ENCODE results near the gene TUBGCP2. TPM values are rescaled to one million over a fixed set of nuclear protein-coding genes. Genes with fewer than 3 reads are reported as not detected.

TUBGCP2 gene
- total RNA-seq, 1 experiment from 2014 or later, result 93.7 TPM

DNA sequence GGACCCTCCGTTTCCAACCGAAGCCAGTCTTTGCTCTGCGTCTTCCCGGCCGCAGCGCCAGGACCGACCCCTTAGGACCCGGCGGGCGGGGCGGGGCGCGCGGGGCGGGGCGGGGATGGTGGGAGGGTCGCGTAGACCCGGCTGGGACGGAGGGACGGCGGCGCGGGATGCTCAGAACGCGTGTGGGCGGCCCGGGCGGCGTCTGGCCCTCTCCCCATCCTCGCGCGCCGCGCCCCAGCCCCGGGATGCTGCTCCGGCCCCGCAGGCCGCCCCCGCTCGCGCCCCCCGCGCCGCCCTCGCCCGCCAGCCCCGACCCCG, 78.7 kb downstream of the TUBGCP2 start, which contains the start of gene UTF1:
TSS of gene UTF1 (plus strand) at position 174 of the 318 bp plus-strand sequence. CDS start at position 246, 72 bp downstream.
- DNase-seq (ENCODE audit: low read depth, low spot score), result no peak
- H3K36me3 ChIP-seq (ENCODE audit: control insufficient read depth, insufficient read depth, low read length), result no peaks in the 10 kb centered on the region
- in situ Hi-C loops (cut with HindIII; ENCODE audit: low pct_unique_long_range_greater_than_20kb, low sequenced_read_pairs), result no loop called here
- no peak for ATAC-seq
- H3K27me3 ChIP-seq (ENCODE audit: control insufficient read depth, insufficient read depth, low read length), result peaks cover 3% of the 10 kb centered on the region; the same call in 1 of the 2 replicates
- H3K4me3 ChIP-seq (ENCODE audit: low read depth in 2 of 2, low read length in 2 of 2), result no peak within 1 kb of the TSS
- H3K9me3 ChIP-seq (ENCODE audit: control insufficient read depth, insufficient read depth, low read depth, low read length), result no peaks in the 10 kb centered on the region
- ChIA-PET POLR2A (no interaction called here), CTCF (no interaction called here)
- BruUV-seq (replicated peaks), result no TSS peak
- no peak within 1 kb of the TSS for H3K27ac ChIP-seq (ENCODE audit: low read length)
- no peaks in the 10 kb centered on the region for H3K4me1 ChIP-seq (ENCODE audit: control insufficient read depth, insufficient read depth, low read length)
- TF ChIP-seq SIN3A (IDR thresholded peaks at IDR 0.05; ENCODE audit: borderline replicate concordance, insufficient read depth, low read depth, low read length) (no peak), POLR2AphosphoS5 (IDR thresholded peaks at IDR 0.05; ENCODE audit: low read depth, low read length) (no peak), TCF7L2 (IDR thresholded peaks at IDR 0.05; ENCODE audit: low read depth, low read length) (no peak)
- TF ChIP-seq, protein P1, sequence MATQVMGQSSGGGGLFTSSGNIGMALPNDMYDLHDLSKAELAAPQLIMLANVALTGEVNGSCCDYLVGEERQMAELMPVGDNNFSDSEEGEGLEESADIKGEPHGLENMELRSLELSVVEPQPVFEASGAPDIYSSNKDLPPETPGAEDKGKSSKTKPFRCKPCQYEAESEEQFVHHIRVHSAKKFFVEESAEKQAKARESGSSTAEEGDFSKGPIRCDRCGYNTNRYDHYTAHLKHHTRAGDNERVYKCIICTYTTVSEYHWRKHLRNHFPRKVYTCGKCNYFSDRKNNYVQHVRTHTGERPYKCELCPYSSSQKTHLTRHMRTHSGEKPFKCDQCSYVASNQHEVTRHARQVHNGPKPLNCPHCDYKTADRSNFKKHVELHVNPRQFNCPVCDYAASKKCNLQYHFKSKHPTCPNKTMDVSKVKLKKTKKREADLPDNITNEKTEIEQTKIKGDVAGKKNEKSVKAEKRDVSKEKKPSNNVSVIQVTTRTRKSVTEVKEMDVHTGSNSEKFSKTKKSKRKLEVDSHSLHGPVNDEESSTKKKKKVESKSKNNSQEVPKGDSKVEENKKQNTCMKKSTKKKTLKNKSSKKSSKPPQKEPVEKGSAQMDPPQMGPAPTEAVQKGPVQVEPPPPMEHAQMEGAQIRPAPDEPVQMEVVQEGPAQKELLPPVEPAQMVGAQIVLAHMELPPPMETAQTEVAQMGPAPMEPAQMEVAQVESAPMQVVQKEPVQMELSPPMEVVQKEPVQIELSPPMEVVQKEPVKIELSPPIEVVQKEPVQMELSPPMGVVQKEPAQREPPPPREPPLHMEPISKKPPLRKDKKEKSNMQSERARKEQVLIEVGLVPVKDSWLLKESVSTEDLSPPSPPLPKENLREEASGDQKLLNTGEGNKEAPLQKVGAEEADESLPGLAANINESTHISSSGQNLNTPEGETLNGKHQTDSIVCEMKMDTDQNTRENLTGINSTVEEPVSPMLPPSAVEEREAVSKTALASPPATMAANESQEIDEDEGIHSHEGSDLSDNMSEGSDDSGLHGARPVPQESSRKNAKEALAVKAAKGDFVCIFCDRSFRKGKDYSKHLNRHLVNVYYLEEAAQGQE (IDR thresholded peaks at IDR 0.05; ENCODE audit: insufficient read depth in 1 of 2, low read depth in 2 of 2, low read length in 1 of 2), result no peak
- TF ChIP-seq, protein P2, sequence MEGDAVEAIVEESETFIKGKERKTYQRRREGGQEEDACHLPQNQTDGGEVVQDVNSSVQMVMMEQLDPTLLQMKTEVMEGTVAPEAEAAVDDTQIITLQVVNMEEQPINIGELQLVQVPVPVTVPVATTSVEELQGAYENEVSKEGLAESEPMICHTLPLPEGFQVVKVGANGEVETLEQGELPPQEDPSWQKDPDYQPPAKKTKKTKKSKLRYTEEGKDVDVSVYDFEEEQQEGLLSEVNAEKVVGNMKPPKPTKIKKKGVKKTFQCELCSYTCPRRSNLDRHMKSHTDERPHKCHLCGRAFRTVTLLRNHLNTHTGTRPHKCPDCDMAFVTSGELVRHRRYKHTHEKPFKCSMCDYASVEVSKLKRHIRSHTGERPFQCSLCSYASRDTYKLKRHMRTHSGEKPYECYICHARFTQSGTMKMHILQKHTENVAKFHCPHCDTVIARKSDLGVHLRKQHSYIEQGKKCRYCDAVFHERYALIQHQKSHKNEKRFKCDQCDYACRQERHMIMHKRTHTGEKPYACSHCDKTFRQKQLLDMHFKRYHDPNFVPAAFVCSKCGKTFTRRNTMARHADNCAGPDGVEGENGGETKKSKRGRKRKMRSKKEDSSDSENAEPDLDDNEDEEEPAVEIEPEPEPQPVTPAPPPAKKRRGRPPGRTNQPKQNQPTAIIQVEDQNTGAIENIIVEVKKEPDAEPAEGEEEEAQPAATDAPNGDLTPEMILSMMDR (IDR thresholded peaks at IDR 0.05), result no peak
- intact Hi-C loops (cut with micrococcal nuclease; ENCODE audit: unreplicated experiment), result no loop called here

DNA sequence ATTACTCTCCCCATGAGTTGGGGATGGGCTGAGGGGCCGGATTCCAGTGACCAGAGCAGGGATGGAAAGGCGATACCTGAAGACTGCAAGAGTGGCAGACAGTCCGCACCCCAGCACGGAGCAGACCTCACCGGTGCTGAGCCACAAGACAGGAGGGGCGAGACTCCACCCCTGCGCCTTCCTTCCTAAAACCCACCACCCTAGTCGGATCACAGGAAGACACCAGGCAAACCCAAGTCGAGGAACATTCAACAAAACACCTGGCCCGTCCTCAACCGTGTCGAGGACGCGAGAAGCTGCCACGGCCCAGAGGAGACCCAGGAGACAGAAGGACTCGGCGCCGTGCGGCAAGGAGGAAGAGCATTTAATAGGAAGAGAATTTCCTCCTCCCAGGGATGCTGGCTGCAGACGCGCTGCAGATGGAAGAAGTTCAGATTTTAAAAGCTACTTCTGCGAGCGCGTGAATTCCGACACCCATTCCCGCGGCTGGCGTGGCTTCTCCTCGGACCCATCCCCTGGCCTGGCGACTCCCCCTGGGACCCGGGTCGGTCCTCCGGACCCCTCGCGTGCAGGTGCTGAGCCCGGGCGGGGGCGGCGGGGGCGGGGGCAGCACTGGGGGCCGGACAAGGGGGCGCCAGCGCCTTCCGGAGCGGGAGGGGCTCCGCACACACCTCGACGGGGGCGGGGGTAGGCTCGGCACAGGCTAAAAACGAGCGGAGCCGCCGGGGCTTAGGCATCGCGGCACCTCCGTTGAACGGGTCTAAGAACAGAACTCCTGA, 79.2 kb downstream of the TUBGCP2 start:
- in situ Hi-C loops (cut with HindIII; ENCODE audit: low pct_unique_long_range_greater_than_20kb, low sequenced_read_pairs) (no loop called here), intact Hi-C loops (cut with micrococcal nuclease; ENCODE audit: unreplicated experiment) (no loop called here)
- H3K27ac ChIP-seq (ENCODE audit: low read length), result no peak overlapping the region
- H3K4me3 ChIP-seq (ENCODE audit: low read depth in 2 of 2, low read length in 2 of 2), result no peak overlapping the region
- POLR2A ChIA-PET, result no interaction called here
- no peak for DNase-seq (ENCODE audit: low read depth, low spot score)
- BruUV-seq (replicated peaks), result no TSS peak
- H3K9me3 ChIP-seq (ENCODE audit: control insufficient read depth, insufficient read depth, low read depth, low read length), result no peaks in the 10 kb centered on the region
- CTCF ChIA-PET, result no interaction called here
- H3K4me1 ChIP-seq (ENCODE audit: control insufficient read depth, insufficient read depth, low read length), result no peaks in the 10 kb centered on the region
- peaks cover 3% of the 10 kb centered on the region; the same call in 1 of the 2 replicates for H3K27me3 ChIP-seq (ENCODE audit: control insufficient read depth, insufficient read depth, low read length)
- no peaks in the 10 kb centered on the region for H3K36me3 ChIP-seq (ENCODE audit: control insufficient read depth, insufficient read depth, low read length)
- no peak for ATAC-seq
- TF ChIP-seq, protein P2 (IDR thresholded peaks at IDR 0.05), result no peak
- no peak for TF ChIP-seq TCF7L2 (IDR thresholded peaks at IDR 0.05; ENCODE audit: low read depth, low read length)
- no peak for TF ChIP-seq SIN3A (IDR thresholded peaks at IDR 0.05; ENCODE audit: borderline replicate concordance, insufficient read depth, low read depth, low read length)
- TF ChIP-seq, protein P1 (IDR thresholded peaks at IDR 0.05; ENCODE audit: insufficient read depth in 1 of 2, low read depth in 2 of 2, low read length in 1 of 2), result no peak
- no peak for TF ChIP-seq POLR2AphosphoS5 (IDR thresholded peaks at IDR 0.05; ENCODE audit: low read depth, low read length)
